Activated CD4-positive, alpha-beta memory T cell treated with anti-CD3 and anti-CD28 coated beads for 36 hours (primary cell): ENCODE data around the gene MAMLD1. TPM values are rescaled to one million over a fixed set of nuclear protein-coding genes. Genes with fewer than 3 reads are reported as not detected.

ENCODE experiments used
- CTCF ChIA-PET: fragments of 350-600 bp; sonication (Branson Sonifier 250); formaldehyde crosslinking; loops from one replicate; lab custom pipeline; 2021; ENCODE audit warnings: antibody characterized with exemption, inconsistent platforms; lab: Charles Lee
- POLR2A ChIA-PET: fragments of 350-600 bp; sonication (Branson Sonifier 250); formaldehyde crosslinking; loops from one replicate; lab custom pipeline; 2021; ENCODE audit warnings: antibody characterized with exemption; lab: Charles Lee
- DNase-seq: peaks from one replicate; pipeline ENCODE4 v3.0.0-alpha.2; 2020
- H3K27ac Mint-ChIP-seq: one replicate; pipeline ENCODE4 v1.8.0; 2021; ENCODE audit warnings: mixed read lengths
- H3K27me3 Mint-ChIP-seq: one replicate; pipeline ENCODE4 v1.8.0; 2021; ENCODE audit warnings: mixed read lengths
- H3K36me3 Mint-ChIP-seq: one replicate; pipeline ENCODE4 v1.8.0; 2021; ENCODE audit warnings: mixed read lengths
- H3K4me1 Mint-ChIP-seq: one replicate; pipeline ENCODE4 v1.8.0; 2021; ENCODE audit warnings: low read depth, mixed read lengths
- H3K4me3 Mint-ChIP-seq: one replicate; pipeline ENCODE4 v1.8.0; 2021; ENCODE audit warnings: mild to moderate bottlenecking, mixed read lengths
- H3K9me3 Mint-ChIP-seq: one replicate; pipeline ENCODE4 v1.8.0; 2021; ENCODE audit warnings: mixed read lengths
- intact Hi-C: fragments of 100-400 bp; cut with micrococcal nuclease; formaldehyde crosslinking; loops from one replicate; pipeline ENCODE4 v1.15.1; 2023
- total RNA-seq, 2 experiments: library from RNA; stranded (reverse); gene quantifications; one replicate each; pipeline ENCODE4 v1.2.3, GENCODE V29; 2021

Gene MAMLD1
- total RNA-seq, 2 experiments from 2014 or later: 2.1 to 2.2 TPM

- Mint-ChIP-seq H3K9me3 (no peaks in the 10 kb centered on the region), H3K27ac (no peak overlapping the region), H3K27me3 (no peaks in the 10 kb centered on the region), H3K4me3 (no peak overlapping the region), H3K36me3 (no peaks in the 10 kb centered on the region), H3K4me1 (peaks cover 26% of the 10 kb centered on the region)
- no peak for DNase-seq
- POLR2A ChIA-PET: interaction anchor here (0.5 kb wide), 1 partner anchor 11 kb away, joined by 3 read pairs; no protein-coding TSS in a partner anchor
- intact Hi-C loops: loop anchor here (5.0 kb wide), 1 partner anchor 42 kb away; no protein-coding TSS in a partner anchor
- CTCF ChIA-PET: interaction anchor here (1.1 kb wide), 1 partner anchor 25 kb away, joined by 3 read pairs; no protein-coding TSS in a partner anchor
Observed at GRCh38 chrX:150544835-150545770, 182.0 kb downstream of the MAMLD1 start.

- Mint-ChIP-seq H3K4me1 (peaks cover 26% of the 10 kb centered on the region), H3K4me3 (peak overlapping the region; percentile 64), H3K27me3 (no peaks in the 10 kb centered on the region), H3K9me3 (no peaks in the 10 kb centered on the region), H3K36me3 (no peaks in the 10 kb centered on the region), H3K27ac (peak overlapping the region; percentile 69)
- DNase-seq: peak; percentile 44
- POLR2A ChIA-PET: interaction anchor here (1.5 kb wide), 1 partner anchor 23 kb away, joined by 4 read pairs; no protein-coding TSS in a partner anchor
- CTCF ChIA-PET: no interaction called here
- intact Hi-C loops: loop anchor here (5.0 kb wide), 1 partner anchor 41 kb away; no protein-coding TSS in a partner anchor
Observed at GRCh38 chrX:150546711-150547153, 183.6 kb downstream of the MAMLD1 start.

- Mint-ChIP-seq H3K27ac (peak overlapping the region; percentile 33), H3K4me3 (peak overlapping the region; percentile 60), H3K9me3 (no peaks in the 10 kb centered on the region), H3K27me3 (no peaks in the 10 kb centered on the region), H3K36me3 (no peaks in the 10 kb centered on the region), H3K4me1 (peaks cover 26% of the 10 kb centered on the region)
- intact Hi-C loops: loop anchor here (1.0 to 5.0 kb wide), 2 partner anchors 21 to 40 kb away; partner anchors contain the start of gene MTM1
- DNase-seq: peak; percentile 46
- CTCF ChIA-PET: no interaction called here
- POLR2A ChIA-PET: interaction anchor here (1.5 kb wide), 1 partner anchor 22 kb away, joined by 4 read pairs; no protein-coding TSS in a partner anchor
Observed at GRCh38 chrX:150547375-150548115, 184.4 kb downstream of the MAMLD1 start.

GRCh38 chrX:150548251-150548650 is 185.1 kb downstream of the MAMLD1 start:
- no peak for DNase-seq
- Mint-ChIP-seq H3K9me3 (no peaks in the 10 kb centered on the region), H3K4me1 (peaks cover 26% of the 10 kb centered on the region), H3K27me3 (no peaks in the 10 kb centered on the region), H3K27ac (peak overlapping the region; percentile 33), H3K36me3 (no peaks in the 10 kb centered on the region), H3K4me3 (peak overlapping the region; percentile 60)
- ChIA-PET CTCF (interaction anchor here (1.8 kb wide), 1 partner anchor 39 kb away, joined by 4 read pairs; no protein-coding TSS in a partner anchor), POLR2A (no interaction called here)
- intact Hi-C loops: loop anchor here (1.0 to 5.0 kb wide), 2 partner anchors 20 to 39 kb away; partner anchors contain the start of gene MTM1

GRCh38 chrX:150548684-150549083 is 185.6 kb downstream of the MAMLD1 start:
- peak; percentile 49 for DNase-seq
- no peaks in the 10 kb centered on the region for H3K9me3 Mint-ChIP-seq
- H3K4me3 Mint-ChIP-seq: no peak overlapping the region
- no peaks in the 10 kb centered on the region for H3K36me3 Mint-ChIP-seq
- ChIA-PET POLR2A (no interaction called here), CTCF (interaction anchor here (1.8 kb wide), 1 partner anchor 39 kb away, joined by 4 read pairs; no protein-coding TSS in a partner anchor)
- intact Hi-C loops: loop anchor here (1.0 to 5.0 kb wide), 2 partner anchors 20 to 39 kb away; partner anchors contain the start of gene MTM1
- H3K4me1 Mint-ChIP-seq: peaks cover 26% of the 10 kb centered on the region
- no peak overlapping the region for H3K27ac Mint-ChIP-seq
- no peaks in the 10 kb centered on the region for H3K27me3 Mint-ChIP-seq

- no peak for DNase-seq
- Mint-ChIP-seq H3K36me3 (no peaks in the 10 kb centered on the region), H3K4me1 (peaks cover 14% of the 10 kb centered on the region), H3K27ac (no peak overlapping the region), H3K27me3 (no peaks in the 10 kb centered on the region), H3K4me3 (no peak overlapping the region), H3K9me3 (no peaks in the 10 kb centered on the region)
- ChIA-PET CTCF (no interaction called here), POLR2A (no interaction called here)
- intact Hi-C loops: no loop called here
Observed at GRCh38 chrX:150551963-150552362, 188.8 kb downstream of the MAMLD1 start.

GRCh38 chrX:150558424-150558823 is 195.3 kb downstream of the MAMLD1 start:
- H3K4me1 Mint-ChIP-seq: no peaks in the 10 kb centered on the region
- no peak overlapping the region for H3K27ac Mint-ChIP-seq
- no peak for DNase-seq
- no peak overlapping the region for H3K4me3 Mint-ChIP-seq
- no peaks in the 10 kb centered on the region for H3K27me3 Mint-ChIP-seq
- ChIA-PET CTCF (no interaction called here), POLR2A (interaction anchor here (0.5 kb wide), 1 partner anchor 192 kb away, joined by 5 read pairs; no protein-coding TSS in a partner anchor)
- no peaks in the 10 kb centered on the region for H3K9me3 Mint-ChIP-seq
- intact Hi-C loops: no loop called here
- no peaks in the 10 kb centered on the region for H3K36me3 Mint-ChIP-seq

Other genes starting within 250 kb of the MAMLD1 start
- 10 to 100 TPM; 24.4 to 24.6 TPM for gene MTM1, start 205.3 kb downstream of the MAMLD1 start, total RNA-seq